ENCODE results near the gene CGAS. TPM values are rescaled to one million over a fixed set of nuclear protein-coding genes. Genes with fewer than 3 reads are reported as not detected.
"Not testable (repeated sequence)": the region's sequence is repeated elsewhere in the genome, so short reads cannot be mapped to it uniquely, and the experiment has no call there.

CGAS gene
- total RNA-seq, 2 donors from 2014 or later: 37.5 to 56.0 TPM

DNA sequence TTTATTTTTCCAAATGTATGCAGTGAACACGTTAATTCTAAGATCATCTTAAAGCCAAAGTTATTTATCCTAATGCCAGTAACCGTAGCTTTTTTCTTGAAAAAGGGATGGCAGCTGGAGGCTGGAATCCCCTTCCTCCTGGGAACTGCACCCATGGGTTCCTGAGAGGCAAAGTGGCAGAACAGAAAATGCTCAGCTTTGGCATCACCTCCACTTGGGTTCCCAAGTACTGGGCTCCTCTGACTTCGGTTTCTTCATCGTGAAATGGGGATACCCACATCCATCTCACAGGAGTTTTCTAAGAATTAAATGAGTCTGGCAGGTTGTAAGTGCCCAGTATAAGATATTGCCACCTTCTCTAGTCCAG, 63.7 kb downstream of the CGAS start:
- Mint-ChIP-seq H3K27ac (peak overlapping the region; percentile 82), H3K27me3 (no peaks in the 10 kb centered on the region), H3K4me1 (peaks cover 12% of the 10 kb centered on the region), H3K36me3 (ENCODE audit: low read depth) (no peaks in the 10 kb centered on the region), H3K9me3 (no peaks in the 10 kb centered on the region), H3K4me3 (peak overlapping the region; percentile 86)
- peak; percentile 15 for ATAC-seq (replicated peaks)

DNA sequence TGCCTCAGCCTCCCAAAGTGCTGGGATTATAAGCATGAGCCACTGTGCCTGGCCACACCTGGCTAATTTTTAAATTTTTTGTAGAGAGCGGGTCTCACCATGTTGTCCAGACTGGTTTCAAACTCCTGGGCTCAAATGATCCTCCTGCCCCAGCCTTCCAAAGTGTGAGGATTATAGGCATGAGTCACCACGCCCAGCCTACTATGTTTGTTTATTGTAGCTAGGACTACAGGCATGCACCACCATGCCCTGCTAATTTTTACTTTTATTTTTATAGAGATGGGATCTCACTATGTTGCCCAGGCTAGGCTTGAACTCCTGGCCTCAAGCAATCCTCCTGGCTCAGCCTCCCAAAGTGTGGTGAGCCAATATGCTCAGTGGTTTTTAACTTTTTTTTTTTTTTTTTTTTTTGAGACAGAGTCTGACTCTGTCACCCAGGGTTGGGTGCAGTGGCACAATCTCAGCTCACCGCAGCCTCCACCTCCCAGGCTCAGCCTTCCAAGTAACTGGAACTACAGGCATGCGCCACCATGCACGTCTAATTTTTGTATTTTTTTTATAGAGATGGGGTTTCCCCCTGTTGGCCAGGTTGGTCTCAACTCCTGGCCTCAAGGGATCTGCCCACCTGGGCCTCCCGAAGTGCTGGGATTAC, 69.5 kb downstream of the CGAS start:
- H3K27ac Mint-ChIP-seq: no peak overlapping the region
- H3K27me3 Mint-ChIP-seq: no peaks in the 10 kb centered on the region
- no peaks in the 10 kb centered on the region for H3K36me3 Mint-ChIP-seq (ENCODE audit: low read depth)
- no peak overlapping the region for H3K4me3 Mint-ChIP-seq
- no peak for ATAC-seq (replicated peaks)
- no peaks in the 10 kb centered on the region for H3K9me3 Mint-ChIP-seq
- no peaks in the 10 kb centered on the region for H3K4me1 Mint-ChIP-seq

DNA sequence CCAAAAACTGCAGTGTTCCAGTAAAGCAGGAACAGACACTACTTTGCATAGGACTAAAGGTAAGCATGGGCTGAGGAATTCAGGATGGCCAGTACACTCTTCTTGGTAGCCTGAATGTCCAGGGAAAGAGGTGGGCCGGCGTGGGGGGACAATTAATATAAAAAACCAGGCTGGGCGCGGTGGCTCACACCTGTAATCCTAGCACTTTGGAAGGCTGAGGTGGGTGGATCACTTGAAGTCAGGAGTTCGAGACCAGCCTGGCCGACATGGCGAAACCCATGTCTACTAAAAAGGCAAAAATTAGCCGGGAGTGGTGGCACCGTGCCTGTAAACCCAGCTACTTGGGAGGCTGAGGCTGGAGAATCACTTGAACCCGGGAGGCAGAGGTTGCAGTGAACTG, 70.6 kb downstream of the CGAS start:
- H3K27me3 Mint-ChIP-seq; H3K9me3 Mint-ChIP-seq; ATAC-seq (replicated peaks); H3K4me3 Mint-ChIP-seq; H3K4me1 Mint-ChIP-seq; H3K36me3 Mint-ChIP-seq (ENCODE audit: low read depth); H3K27ac Mint-ChIP-seq: not testable (repeated sequence)

DNA sequence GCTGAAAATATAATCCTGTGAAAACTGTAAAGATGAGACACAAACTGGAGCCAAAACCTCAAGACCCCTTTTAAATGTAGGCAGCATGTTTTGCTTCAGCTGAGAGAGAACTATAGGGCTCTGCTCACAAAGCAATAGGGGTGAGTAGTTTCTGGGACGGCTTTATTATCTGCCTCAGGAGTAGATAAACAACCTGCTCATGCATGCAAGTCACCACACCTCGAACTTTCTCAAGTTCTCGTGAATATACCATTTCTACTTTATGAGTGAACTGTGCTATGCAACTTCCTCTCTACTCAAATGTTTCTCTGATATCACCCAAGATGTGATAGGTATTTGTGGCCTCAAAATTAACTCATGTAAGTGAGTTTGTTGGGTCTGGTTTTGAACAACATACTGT, 74.9 kb downstream of the CGAS start:
- no peak for ATAC-seq (replicated peaks)
- Mint-ChIP-seq H3K4me1 (no peaks in the 10 kb centered on the region), H3K4me3 (no peak overlapping the region), H3K9me3 (no peaks in the 10 kb centered on the region), H3K27ac (no peak overlapping the region), H3K36me3 (ENCODE audit: low read depth) (no peaks in the 10 kb centered on the region), H3K27me3 (no peaks in the 10 kb centered on the region)

DNA sequence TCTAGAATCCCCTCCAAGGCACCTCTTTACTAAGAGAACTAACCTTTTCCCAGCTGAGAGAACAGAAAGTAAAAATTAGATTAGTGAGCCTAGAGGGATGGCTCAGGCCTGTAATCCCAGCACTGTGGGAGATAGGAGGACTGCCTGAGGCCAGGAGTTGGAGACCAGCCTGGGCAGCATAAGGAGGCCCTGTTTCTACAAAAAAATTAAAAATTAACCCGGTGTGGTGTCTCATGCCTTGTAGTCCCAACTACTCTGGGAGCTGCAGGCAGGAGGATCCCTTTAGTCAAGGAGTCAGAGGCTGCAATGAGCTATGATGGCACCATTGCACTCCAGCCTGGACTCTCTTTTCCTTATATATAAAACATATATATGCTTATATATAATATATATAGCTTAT, 76.9 kb downstream of the CGAS start:
- H3K4me3 Mint-ChIP-seq: no peak overlapping the region
- H3K4me1 Mint-ChIP-seq: no peaks in the 10 kb centered on the region

More for the DNA sequence above, 76.9 kb downstream of the CGAS start:
- Mint-ChIP-seq H3K27me3 (no peaks in the 10 kb centered on the region), H3K27ac (no peak overlapping the region), H3K9me3 (no peaks in the 10 kb centered on the region), H3K36me3 (ENCODE audit: low read depth) (no peaks in the 10 kb centered on the region)
- ATAC-seq (replicated peaks): no peak

Other genes with a start within 250 kb of the CGAS start
- not detected for gene KHDC1L, start 226.8 kb downstream of the CGAS start, total RNA-seq
- 1 to 10 TPM; 5.1 to 7.7 TPM for gene KHDC1, start 189.1 kb downstream of the CGAS start, total RNA-seq
- gene DPPA5, start 98.0 kb downstream of the CGAS start, total RNA-seq: not detected
- not detected for gene KHDC3L, start 89.6 kb downstream of the CGAS start, total RNA-seq
- 1 to 10 TPM in 1 of 2 donors, under 1 TPM in 1; 0.26 to 1.0 TPM for gene OOEP, start 82.4 kb downstream of the CGAS start, total RNA-seq
- under 1 TPM; 0.90 to 0.97 TPM for gene DDX43, start 57.5 kb downstream of the CGAS start, total RNA-seq
- gene MTO1, start 9.4 kb upstream of the CGAS start, total RNA-seq: 10 to 100 TPM; 46.8 to 57.7 TPM
- gene EEF1A1, start 68.7 kb upstream of the CGAS start, total RNA-seq: over 10,000 TPM in 1 of 2 donors, 1,000 to 10,000 TPM in 1; 9,813 to 18,243 TPM
- gene SLC17A5, start 201.7 kb upstream of the CGAS start, total RNA-seq: 1 to 10 TPM; 4.8 to 6.4 TPM
- gene CD109, start 243.9 kb upstream of the CGAS start, total RNA-seq: 10 to 100 TPM; 10.4 to 21.5 TPM